BLaER1 treated with 17β-estradiol and CSF1 and Interleukin-3, amounts not matched to agents 10 nM and 100 nM (cell line): ENCODE data around the gene PXT1.
"Not testable (repeated sequence)": the region's sequence is repeated elsewhere in the genome, so short reads cannot be mapped to it uniquely, and the experiment has no call there.

Experiments used
- H3K27ac ChIP-seq, 11 experiments: shearing (Covaris generic); formaldehyde crosslinking; 2 replicates each; pipeline ENCODE4 v1.8.1; 2022
- H3K27me3 ChIP-seq, 11 experiments: shearing (Covaris generic); formaldehyde crosslinking; 2 replicates each; pipeline ENCODE4 v1.8.1; 2022
- H3K36me3 ChIP-seq, 11 experiments: shearing (Covaris generic); formaldehyde crosslinking; 2 replicates each; pipeline ENCODE4 v1.8.1; 2022
- H3K4me1 ChIP-seq, 10 experiments: shearing (Covaris generic); formaldehyde crosslinking; 2 replicates each; pipeline ENCODE4 v1.8.1; 2022
- H3K4me2 ChIP-seq, 11 experiments: shearing (Covaris generic); formaldehyde crosslinking; 2 replicates each; pipeline ENCODE4 v1.8.1; 2022
- H3K4me3 ChIP-seq, 10 experiments: shearing (Covaris generic); formaldehyde crosslinking; 2 replicates each; pipeline ENCODE4 v1.8.1; 2022
- H3K9ac ChIP-seq, 11 experiments: shearing (Covaris generic); formaldehyde crosslinking; 2 replicates each; pipeline ENCODE4 v1.8.1; 2022
- H3K9me3 ChIP-seq, 11 experiments: shearing (Covaris generic); formaldehyde crosslinking; replicated peaks in 1 of 11; 2 replicates each; pipeline ENCODE4 v1.8.1; 2022
- H4K20me1 ChIP-seq, 11 experiments: shearing (Covaris generic); formaldehyde crosslinking; 2 replicates each; pipeline ENCODE4 v1.8.1; 2022
- Cebpa-rat ChIP-seq, 11 experiments: shearing (Covaris generic); IDR thresholded peaks; 2 replicates each; pipeline ENCODE4 v1.8.1; 2022

Gene PXT1

GRCh38 chr6:36364669-36365479 is 77.8 kb downstream of the PXT1 start:
- no peaks in the 10 kb centered on the region for H4K20me1 ChIP-seq
- no peak for TF ChIP-seq Cebpa-rat (IDR thresholded peaks at IDR 0.05)
- H3K4me3 ChIP-seq = no peak overlapping the region
- H3K36me3 ChIP-seq = no peaks in the 10 kb centered on the region
- H3K9me3 ChIP-seq = peaks cover 0 to 12% (median 4%) of the 10 kb centered on the region in 11 experiments; a peak in 8 of 22 replicates
- H3K9ac ChIP-seq = no peak overlapping the region
- H3K4me2 ChIP-seq = 0 out of 22 replicates have a peak overlapping the region, but pooled peaks of 2 of the 11 experiments have one; percentile 9 to 22
- H3K4me1 ChIP-seq = peaks cover 29 to 58% (median 46%) of the 10 kb centered on the region in 10 experiments
- no peak overlapping the region for H3K27ac ChIP-seq
- no peaks in the 10 kb centered on the region for H3K27me3 ChIP-seq

GRCh38 chr6:36364061-36364635 is 78.5 kb downstream of the PXT1 start:
- H3K9ac ChIP-seq, H3K4me2 ChIP-seq, H3K27me3 ChIP-seq, H4K20me1 ChIP-seq, H3K4me3 ChIP-seq, H3K36me3 ChIP-seq, H3K27ac ChIP-seq: not testable (repeated sequence)
- Histone ChIP-seq H3K4me1 (peaks cover 22 to 55% (median 48%) of the 10 kb centered on the region in 10 experiments), H3K9me3 (peaks cover 0 to 12% (median 4%) of the 10 kb centered on the region in 11 experiments; a peak in 8 of 22 replicates)

GRCh38 chr6:36363371-36363752 is 79.3 kb downstream of the PXT1 start:
- not testable (repeated sequence) for H3K27me3 ChIP-seq, H3K4me3 ChIP-seq, H3K9ac ChIP-seq, H3K27ac ChIP-seq, H4K20me1 ChIP-seq, H3K36me3 ChIP-seq
- Histone ChIP-seq H3K4me1 (peaks cover 27 to 59% (median 53%) of the 10 kb centered on the region in 10 experiments), H3K9me3 (peaks cover 0 to 12% (median 4%) of the 10 kb centered on the region in 11 experiments; a peak in 8 of 22 replicates), H3K4me2 (peak overlapping the region in 3 of 11 experiments; percentile 22 to 70 (median 57); a peak in 5 of 22 replicates)

- TF ChIP-seq Cebpa-rat (IDR thresholded peaks at IDR 0.05) = peak in 6 of 11 experiments; percentile 10 to 63 (median 52); a peak in 7 of 22 replicates
- H3K4me3 ChIP-seq = no peak overlapping the region
- H3K36me3 ChIP-seq = no peaks in the 10 kb centered on the region
- H3K9ac ChIP-seq = no peak overlapping the region
- no peak overlapping the region for H3K27ac ChIP-seq
- H4K20me1 ChIP-seq = no peaks in the 10 kb centered on the region
- peaks cover 0 to 12% (median 4%) of the 10 kb centered on the region in 11 experiments; a peak in 8 of 22 replicates for H3K9me3 ChIP-seq
- H3K4me2 ChIP-seq = peak overlapping the region in 9 of 11 experiments; percentile 2 to 70 (median 31); a peak in 14 of 22 replicates
- H3K27me3 ChIP-seq = no peaks in the 10 kb centered on the region
- H3K4me1 ChIP-seq = peaks cover 30 to 65% (median 59%) of the 10 kb centered on the region in 10 experiments
These were observed 79.9 kb downstream of the PXT1 start for GRCh38 chr6:36362551-36363370.

GRCh38 chr6:36361071-36361470 is 81.6 kb downstream of the PXT1 start:
- Histone ChIP-seq H3K9ac (peak overlapping the region in 10 of 11 experiments; percentile 3 to 70 (median 46); a peak in 15 of 22 replicates), H3K27me3 (no peaks in the 10 kb centered on the region), H3K27ac (peak overlapping the region in 8 of 11 experiments; percentile 12 to 70 (median 63); a peak in 15 of 22 replicates), H3K36me3 (no peaks in the 10 kb centered on the region), H4K20me1 (no peaks in the 10 kb centered on the region), H3K4me1 (peaks cover 30 to 58% (median 48%) of the 10 kb centered on the region in 10 experiments), H3K4me3 (peak overlapping the region in 1 of 10 experiments; percentile 39; a peak in 1 of 20 replicates), H3K9me3 (peaks cover 0 to 12% (median 4%) of the 10 kb centered on the region in 11 experiments; a peak in 8 of 22 replicates), H3K4me2 (peak overlapping the region; percentile 53 to 88 (median 68); a peak in 21 of 22 replicates)
- TF ChIP-seq Cebpa-rat (IDR thresholded peaks at IDR 0.05) = no peak

GRCh38 chr6:36360241-36361054 is 82.2 kb downstream of the PXT1 start:
- Histone ChIP-seq H3K36me3 (no peaks in the 10 kb centered on the region), H3K9me3 (peaks cover 0 to 12% (median 4%) of the 10 kb centered on the region in 11 experiments; a peak in 8 of 22 replicates), H3K4me2 (peak overlapping the region; percentile 53 to 88 (median 68)), H3K27me3 (no peaks in the 10 kb centered on the region), H4K20me1 (no peaks in the 10 kb centered on the region), H3K9ac (peak overlapping the region in 10 of 11 experiments; percentile 3 to 70 (median 50); a peak in 16 of 22 replicates), H3K27ac (peak overlapping the region in 9 of 11 experiments; percentile 30 to 70 (median 63); a peak in 15 of 22 replicates), H3K4me1 (peaks cover 30 to 63% (median 48%) of the 10 kb centered on the region in 10 experiments), H3K4me3 (peak overlapping the region in 2 of 10 experiments; percentile 39 to 43; a peak in 4 of 20 replicates)
- no peak for TF ChIP-seq Cebpa-rat (IDR thresholded peaks at IDR 0.05)

GRCh38 chr6:36358226-36358915 is 84.3 kb downstream of the PXT1 start:
- peak overlapping the region in 1 of 11 experiments; percentile 45; a peak in 1 of 22 replicates for H3K9ac ChIP-seq
- H3K4me3 ChIP-seq = no peak overlapping the region
- H3K36me3 ChIP-seq = no peaks in the 10 kb centered on the region
- no peaks in the 10 kb centered on the region for H3K27me3 ChIP-seq
- H4K20me1 ChIP-seq = no peaks in the 10 kb centered on the region
- no peak for TF ChIP-seq Cebpa-rat (IDR thresholded peaks at IDR 0.05)
- H3K27ac ChIP-seq = peak overlapping the region in 3 of 11 experiments; percentile 21 to 38 (median 28); a peak in 4 of 22 replicates
- peaks cover 2 to 15% (median 9%) of the 10 kb centered on the region in 11 experiments; a peak in 15 of 22 replicates for H3K9me3 ChIP-seq
- H3K4me1 ChIP-seq = peaks cover 30 to 63% (median 48%) of the 10 kb centered on the region in 10 experiments
- H3K4me2 ChIP-seq = peak overlapping the region; percentile 31 to 88 (median 60)
